Activated T-cell treated with anti-CD3 and anti-CD28 coated beads for 24 hours (primary cell): ENCODE measurements around the gene ZKSCAN4.
A peak's percentile ranks its signal among the peaks of the same experiment; 100 is the strongest.

Source experiments
- DNase-seq: peaks from one replicate; pipeline ENCODE4 v3.0.0-alpha.2; 2020; ENCODE audit warnings: low read depth

ZKSCAN4 gene

DNA sequence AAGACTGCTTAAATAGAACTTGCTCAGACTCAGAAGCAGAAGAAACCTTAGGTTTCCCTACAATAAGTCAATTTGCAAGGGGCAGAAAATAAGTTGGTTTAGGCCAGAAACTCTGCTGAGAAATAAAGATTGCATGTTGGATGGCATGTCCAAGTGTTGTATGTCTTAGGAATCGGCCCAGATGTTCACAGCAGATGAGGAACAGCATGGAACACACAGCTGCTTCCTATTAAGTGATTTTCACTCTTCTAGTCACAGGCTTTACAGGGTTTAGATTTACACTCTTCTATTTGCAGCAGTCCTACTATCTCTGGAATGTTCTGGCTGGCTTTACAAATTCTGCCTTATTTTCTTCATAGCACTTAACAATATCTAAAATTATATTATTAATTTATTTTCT lies 3.2 kb downstream of the ZKSCAN4 start:
- no peak for DNase-seq

GRCh38 chr6:28245206-28245941 lies 6.7 kb downstream of the ZKSCAN4 start:
- DNase-seq: no peak

- DNase-seq: no peak
These were observed 8.1 kb downstream of the ZKSCAN4 start for GRCh38 chr6:28243946-28244345.

DNA sequence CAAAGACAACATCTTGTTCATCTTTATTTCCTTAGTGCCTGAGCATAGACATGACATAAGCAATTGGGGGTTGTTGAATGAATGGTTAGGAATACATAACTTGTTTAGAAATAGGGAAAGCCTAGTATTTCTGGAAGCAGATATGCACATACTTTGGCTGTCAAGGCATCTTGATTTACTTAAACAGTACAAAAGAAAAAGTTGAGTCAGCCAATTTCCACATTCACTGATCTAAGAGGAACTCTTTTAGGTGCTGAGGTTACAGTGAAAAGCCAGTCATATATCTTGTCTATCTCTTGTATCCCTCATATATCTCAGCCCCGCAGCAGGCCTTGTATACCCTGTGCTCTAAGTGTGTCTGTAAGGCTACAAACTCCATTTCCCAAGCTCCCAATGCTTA lies 11.6 kb downstream of the ZKSCAN4 start:
- no peak for DNase-seq

GRCh38 chr6:28239636-28240035 lies 12.4 kb downstream of the ZKSCAN4 start:
- DNase-seq: no peak

DNA sequence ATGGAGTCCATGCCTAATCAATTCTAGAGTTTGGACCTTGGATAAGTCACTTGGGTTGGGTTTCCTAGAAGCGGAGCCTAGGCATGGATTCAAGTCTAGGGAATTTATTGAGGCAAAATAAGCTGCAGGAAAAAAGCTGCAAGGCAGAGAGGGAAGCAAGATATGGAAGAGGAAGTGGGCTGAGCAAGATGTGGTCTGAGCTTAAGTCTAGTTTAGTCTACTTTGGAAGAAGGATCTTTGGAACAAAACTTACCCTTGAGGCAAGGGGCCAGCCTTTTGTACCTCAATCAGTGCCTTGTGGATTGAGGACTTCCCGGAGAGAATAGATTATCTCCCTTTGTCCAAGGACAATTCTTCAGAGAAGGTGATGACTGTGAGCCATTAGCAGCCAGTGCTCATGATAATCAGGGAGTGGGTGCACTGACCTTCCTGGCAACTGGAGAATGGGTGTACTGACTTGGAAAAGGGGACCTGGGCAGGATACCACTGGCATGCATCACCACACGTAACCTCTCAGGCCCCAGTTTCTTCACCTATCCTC lies 16.1 kb downstream of the ZKSCAN4 start:
- no peak for DNase-seq

DNA sequence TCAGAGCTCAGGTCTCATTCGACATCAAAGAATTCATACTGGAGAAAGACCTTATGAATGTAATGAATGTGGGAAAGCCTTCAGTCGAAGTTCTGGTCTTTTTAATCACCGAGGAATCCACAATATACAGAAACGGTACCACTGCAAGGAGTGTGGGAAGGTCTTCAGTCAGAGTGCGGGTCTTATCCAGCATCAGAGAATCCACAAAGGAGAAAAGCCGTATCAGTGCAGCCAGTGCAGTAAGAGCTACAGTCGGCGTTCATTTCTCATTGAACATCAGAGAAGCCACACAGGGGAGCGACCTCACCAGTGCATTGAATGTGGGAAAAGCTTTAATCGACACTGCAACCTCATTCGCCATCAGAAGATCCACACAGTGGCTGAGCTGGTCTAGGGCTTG lies 19.3 kb downstream of the ZKSCAN4 start:
- no peak for DNase-seq

DNA sequence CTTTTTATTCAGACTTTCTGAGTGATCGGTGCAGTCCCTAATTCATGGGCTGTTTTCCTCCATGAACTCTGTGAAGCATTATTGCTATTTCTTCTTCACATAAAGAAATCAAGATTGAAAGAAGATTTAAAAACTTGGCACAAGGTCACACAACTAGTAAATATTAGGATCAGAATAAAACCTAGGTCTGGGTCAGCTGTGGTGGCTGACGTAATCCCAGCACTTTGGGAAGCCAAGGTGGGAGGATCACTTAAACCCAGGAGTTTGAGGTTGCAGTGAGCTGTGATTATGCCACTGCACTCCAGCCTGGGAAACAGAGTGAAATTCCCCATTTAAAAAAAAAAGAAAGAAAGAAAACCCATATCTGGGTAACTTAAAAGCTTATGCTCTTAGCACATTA lies 25.6 kb downstream of the ZKSCAN4 start:
- DNase-seq: no peak

- peak; percentile 50 for DNase-seq
These were observed 26.8 kb downstream of the ZKSCAN4 start, which contains the start of gene ZSCAN9 for GRCh38 chr6:28225056-28225834. Gene ZSCAN9 (plus strand): TSS chr6:28225275. CDS start chr6:28227085, 1,810 bp downstream.

DNA sequence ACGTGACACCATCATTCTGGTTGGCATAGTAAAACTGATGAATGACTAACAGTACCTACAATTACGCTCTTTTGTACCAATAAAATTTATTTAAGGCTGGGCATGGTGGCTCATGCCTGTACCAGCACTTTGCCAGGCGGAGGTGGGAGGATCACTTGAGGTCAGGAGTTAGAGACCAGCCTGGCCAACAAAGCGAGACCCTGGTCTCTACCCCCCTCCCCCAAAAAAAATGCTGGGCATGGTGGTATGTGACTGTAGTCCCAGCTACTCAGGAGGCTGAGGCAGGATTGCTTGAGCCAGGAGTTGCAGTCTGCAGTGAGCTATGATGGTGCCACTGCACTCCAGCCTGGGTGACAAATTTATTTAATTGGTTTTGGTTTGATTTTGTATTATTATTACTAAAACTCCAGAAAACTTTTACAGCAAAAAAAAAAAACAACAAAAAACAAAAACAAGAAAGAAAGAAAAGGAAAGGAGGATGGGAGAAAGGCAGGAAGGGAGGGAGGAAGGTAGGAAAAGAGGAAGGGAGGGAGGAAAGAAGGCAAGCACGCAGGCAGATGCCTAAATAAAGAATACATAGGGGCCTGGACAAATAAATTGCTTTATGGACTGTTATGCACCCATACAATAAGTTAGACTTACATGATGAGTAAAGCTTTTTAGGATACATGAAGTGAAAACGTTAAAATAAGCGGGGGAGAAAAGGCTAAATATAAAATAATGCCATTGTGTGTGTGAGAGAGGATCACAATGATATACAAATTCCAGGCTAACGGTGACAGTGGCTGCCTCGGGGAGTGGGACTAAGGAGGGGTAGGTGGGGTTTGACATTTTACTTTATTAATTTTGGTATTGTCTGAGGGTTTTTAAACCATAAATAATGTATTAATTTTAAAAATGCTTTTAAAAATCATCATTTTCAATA lies 27.7 kb downstream of the ZKSCAN4 start:
- no peak for DNase-seq

DNA sequence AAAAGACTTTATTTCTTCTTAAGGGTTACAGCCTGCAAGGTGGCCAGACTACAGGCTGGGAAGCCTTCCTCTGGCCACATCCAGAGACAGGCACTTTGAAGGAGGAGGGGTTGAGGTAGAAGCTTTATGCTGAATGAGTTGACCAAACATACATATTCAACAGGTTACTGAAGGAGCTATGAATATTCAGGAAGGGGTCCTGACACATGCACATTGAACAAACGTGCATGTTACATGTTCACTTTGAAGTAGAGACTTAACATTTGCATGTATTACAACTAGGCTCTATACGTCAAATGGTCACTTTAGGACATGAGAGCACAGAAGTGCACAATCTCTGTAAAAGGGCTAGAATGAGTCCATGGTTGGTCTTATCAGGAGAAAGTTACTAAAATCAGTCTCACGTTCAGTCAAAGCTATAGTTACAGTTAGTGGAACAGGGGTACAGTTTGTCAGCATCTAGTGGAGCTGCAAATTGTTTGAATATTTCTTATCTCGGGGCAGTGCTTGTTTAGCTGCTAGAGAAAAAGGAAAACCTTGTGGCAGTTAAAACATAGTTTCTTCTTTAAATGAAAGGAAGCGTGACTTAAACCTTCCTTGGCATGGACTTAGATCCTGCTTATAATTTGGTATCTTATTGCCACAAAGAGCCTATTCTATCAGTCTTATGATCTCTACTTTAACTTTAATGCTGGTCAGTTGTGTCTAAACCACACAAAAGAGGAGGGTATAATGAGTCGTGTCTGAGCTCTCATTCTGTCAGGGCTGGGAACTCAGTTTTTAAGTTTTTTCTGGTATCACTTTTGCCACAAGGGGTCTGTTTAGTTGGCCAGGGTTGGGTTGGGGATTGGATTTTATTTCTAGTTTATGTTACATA lies 31.6 kb downstream of the ZKSCAN4 start:
- DNase-seq: no peak

DNA sequence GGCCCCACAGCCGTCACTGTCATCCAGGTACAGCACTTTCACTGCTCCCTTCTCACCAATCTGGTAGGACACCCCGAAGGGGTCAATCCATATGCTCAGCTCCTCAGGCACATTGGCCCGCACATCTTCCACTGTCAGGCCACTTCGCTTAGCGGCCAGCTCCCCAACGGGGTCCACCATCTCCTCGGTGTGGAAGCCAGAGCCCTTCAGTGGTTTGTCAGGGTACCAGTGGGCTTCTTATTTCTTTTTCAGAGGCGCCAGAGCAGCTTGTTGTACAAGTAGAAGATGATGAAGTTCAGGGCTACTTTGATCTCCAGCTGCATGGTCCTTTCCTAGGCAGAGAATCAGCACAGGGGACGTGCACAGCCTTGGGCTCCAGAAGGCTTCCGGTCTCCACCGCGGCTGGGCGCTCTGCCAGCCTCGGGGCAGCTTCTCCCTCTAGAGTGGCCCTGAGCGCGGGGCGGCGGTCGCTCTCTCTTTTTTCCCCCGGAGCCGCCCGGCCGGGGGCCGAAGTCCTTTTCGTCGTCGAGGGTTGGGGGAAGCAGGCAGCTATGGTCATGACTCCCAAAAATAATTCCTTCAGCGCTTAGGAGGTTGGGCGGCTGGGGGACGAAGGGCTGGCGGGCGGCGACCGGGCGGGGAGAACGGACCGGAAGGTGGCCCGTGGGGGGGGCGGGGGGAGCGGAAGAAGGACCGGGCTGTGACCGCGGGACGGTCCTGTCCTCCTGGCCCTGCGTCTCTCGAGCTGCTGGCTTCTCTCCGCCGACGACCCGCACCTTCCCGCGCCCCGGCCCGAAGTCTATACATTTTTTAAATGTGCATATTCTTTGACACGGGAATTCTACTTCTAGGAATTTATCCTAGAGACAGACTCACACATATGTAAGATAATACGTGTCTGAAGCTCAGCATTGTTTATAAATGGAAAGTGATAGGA lies 33.5 kb downstream of the ZKSCAN4 start:
- no peak for DNase-seq

- DNase-seq: no peak
These were observed 34.2 kb downstream of the ZKSCAN4 start for GRCh38 chr6:28217890-28218289.

GRCh38 chr6:28215425-28215824 lies 36.6 kb downstream of the ZKSCAN4 start:
- DNase-seq: no peak

- DNase-seq: no peak
These were observed 38.9 kb downstream of the ZKSCAN4 start for GRCh38 chr6:28213213-28213523.

GRCh38 chr6:28212510-28213212 lies 39.4 kb downstream of the ZKSCAN4 start:
- DNase-seq: peak; percentile 75

- no peak for DNase-seq
These were observed 40.1 kb downstream of the ZKSCAN4 start for GRCh38 chr6:28211840-28212509.

DNA sequence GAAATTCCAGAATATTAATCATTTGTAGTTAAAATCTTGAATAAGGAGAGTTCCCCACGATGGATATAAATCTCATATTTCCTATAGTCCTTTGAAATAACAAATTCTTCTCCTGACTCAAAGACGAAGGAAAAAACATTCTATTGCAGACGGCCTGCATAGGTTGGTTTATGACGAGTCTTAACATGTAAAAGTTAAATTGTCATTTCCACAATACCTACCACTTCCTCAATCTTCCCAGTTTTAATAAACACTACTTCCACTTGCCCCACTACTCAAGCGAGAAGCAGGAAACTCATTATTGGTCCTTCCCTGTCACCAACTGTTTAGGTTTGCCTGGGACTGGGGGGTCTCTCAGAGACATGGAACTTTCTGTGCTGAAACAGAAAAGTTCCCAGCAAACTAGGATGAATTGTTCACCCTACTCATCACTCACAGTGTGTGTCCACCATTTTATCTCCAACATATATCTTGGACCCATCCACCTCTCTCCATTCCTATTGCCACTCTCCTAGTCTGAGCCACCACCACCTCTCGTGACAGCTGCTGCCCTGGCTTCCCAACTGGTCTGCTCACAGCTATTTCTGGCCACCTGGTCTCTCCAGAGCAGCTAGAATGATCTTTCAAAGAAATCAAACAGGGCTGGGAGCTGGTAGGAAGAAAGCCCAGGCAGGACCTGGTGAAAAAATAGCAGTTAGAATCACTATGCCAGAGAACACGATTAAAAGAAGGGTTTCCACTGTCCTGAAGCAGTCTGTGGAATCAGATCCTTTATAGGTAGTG lies 42.1 kb downstream of the ZKSCAN4 start:
- DNase-seq: no peak
